ENCODE data around the gene IGFBP2. TPM values are rescaled to one million over a fixed set of nuclear protein-coding genes. Genes with fewer than 3 reads are reported as not detected.

IGFBP2 gene
- total RNA-seq, 1 experiment from 2014 or later, result 363 TPM

- TF ChIP-seq, protein P1, sequence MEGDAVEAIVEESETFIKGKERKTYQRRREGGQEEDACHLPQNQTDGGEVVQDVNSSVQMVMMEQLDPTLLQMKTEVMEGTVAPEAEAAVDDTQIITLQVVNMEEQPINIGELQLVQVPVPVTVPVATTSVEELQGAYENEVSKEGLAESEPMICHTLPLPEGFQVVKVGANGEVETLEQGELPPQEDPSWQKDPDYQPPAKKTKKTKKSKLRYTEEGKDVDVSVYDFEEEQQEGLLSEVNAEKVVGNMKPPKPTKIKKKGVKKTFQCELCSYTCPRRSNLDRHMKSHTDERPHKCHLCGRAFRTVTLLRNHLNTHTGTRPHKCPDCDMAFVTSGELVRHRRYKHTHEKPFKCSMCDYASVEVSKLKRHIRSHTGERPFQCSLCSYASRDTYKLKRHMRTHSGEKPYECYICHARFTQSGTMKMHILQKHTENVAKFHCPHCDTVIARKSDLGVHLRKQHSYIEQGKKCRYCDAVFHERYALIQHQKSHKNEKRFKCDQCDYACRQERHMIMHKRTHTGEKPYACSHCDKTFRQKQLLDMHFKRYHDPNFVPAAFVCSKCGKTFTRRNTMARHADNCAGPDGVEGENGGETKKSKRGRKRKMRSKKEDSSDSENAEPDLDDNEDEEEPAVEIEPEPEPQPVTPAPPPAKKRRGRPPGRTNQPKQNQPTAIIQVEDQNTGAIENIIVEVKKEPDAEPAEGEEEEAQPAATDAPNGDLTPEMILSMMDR (conservative IDR thresholded peaks at IDR 0.05), result no peak
- DNase-seq, result no peak
- H4K91ac ChIP-seq (ENCODE audit: insufficient read length, low read depth, low read length), result no peak overlapping the region
- H2AFZ ChIP-seq (ENCODE audit: low read length), result no peak overlapping the region
- no peak overlapping the region for H2BK15ac ChIP-seq (ENCODE audit: low read depth, low read length)
- no peak overlapping the region for H3K4me2 ChIP-seq (ENCODE audit: insufficient read depth, insufficient read length, low read length)
- H2BK5ac ChIP-seq (ENCODE audit: insufficient read length, low read length), result no peak overlapping the region
- H3T11ph ChIP-seq (ENCODE audit: low read length), result no peak overlapping the region
- H3K79me2 ChIP-seq (ENCODE audit: insufficient read depth, low read length), result no peaks in the 10 kb centered on the region
- no peak overlapping the region for H2AK5ac ChIP-seq (ENCODE audit: insufficient read length, low read length)
- H3K4me1 ChIP-seq (ENCODE audit: insufficient read depth, low read length), result peaks cover 16% of the 10 kb centered on the region; the same call in 1 of the 2 replicates
- no peak overlapping the region for H2BK120ac ChIP-seq (ENCODE audit: low read depth, low read length, poor library complexity, severe bottlenecking)
- H3K4ac ChIP-seq (ENCODE audit: low read depth, low read length), result no peak overlapping the region
- H3K27ac ChIP-seq (ENCODE audit: insufficient read length, low read depth, low read length), result no peak overlapping the region
- H3K4me1 Mint-ChIP-seq, result peaks cover 44 to 51% of the 10 kb centered on the region in 2 experiments
- peaks cover 0 to 4% (median 0%) of the 10 kb centered on the region in 3 experiments; a peak in 1 of 7 replicates for H3K36me3 Mint-ChIP-seq (ENCODE audit: insufficient read depth in 1 of 3, low read depth in 3 of 3)
- H3K4me3 Mint-ChIP-seq, result no peak overlapping the region
- no peaks in the 10 kb centered on the region for H4K20me1 ChIP-seq (ENCODE audit: control insufficient read depth, insufficient read depth, insufficient read length)
- no peak overlapping the region for H3K18ac ChIP-seq (ENCODE audit: insufficient read length, low read depth, low read length)
- no peak overlapping the region for H2BK20ac ChIP-seq (ENCODE audit: low read depth, low read length, poor library complexity, severe bottlenecking)
- no peak overlapping the region for H3K14ac ChIP-seq (ENCODE audit: insufficient read depth, low read length)
- H3K9me3 ChIP-seq (ENCODE audit: control insufficient read depth, low read depth, low read length), result no peaks in the 10 kb centered on the region
- H3K27me3 Mint-ChIP-seq (ENCODE audit: low read depth), result peaks cover 28% of the 10 kb centered on the region
- no peaks in the 10 kb centered on the region for H3K9me3 Mint-ChIP-seq
- H4K5ac ChIP-seq (ENCODE audit: insufficient read length, low read depth, low read length), result no peak overlapping the region
- H3K23me2 ChIP-seq (ENCODE audit: insufficient read length, low read depth, low read length, poor library complexity, severe bottlenecking), result peaks cover 7% of the 10 kb centered on the region
- H3K27ac Mint-ChIP-seq, result no peak overlapping the region
- H3K27me3 ChIP-seq (ENCODE audit: insufficient read depth, low read length), result no peaks in the 10 kb centered on the region; the same call in 1 of the 2 replicates
- no peak overlapping the region for H3K9ac ChIP-seq (ENCODE audit: extremely low read depth, insufficient read length, low read length)
- H3K56ac ChIP-seq (ENCODE audit: insufficient read length, low read depth, low read length), result no peak overlapping the region
- H3K23ac ChIP-seq (ENCODE audit: insufficient read length, low read depth, low read length), result no peak overlapping the region
- no peaks in the 10 kb centered on the region for H3K79me1 ChIP-seq (ENCODE audit: insufficient read depth, low read depth, low read length, poor library complexity, severe bottlenecking)
- H2BK12ac ChIP-seq (ENCODE audit: insufficient read length, low read depth, low read length), result no peak overlapping the region
- H4K8ac ChIP-seq (replicated peaks; ENCODE audit: insufficient read length, low read depth, low read length), result no peak overlapping the region
Observed at GRCh38 chr2:216604458-216604857, 28.8 kb upstream of the IGFBP2 start.
